ENCODE data around the gene DCD.
A peak's percentile ranks its signal among the peaks of the same experiment; 100 is the strongest.

The DCD gene

GRCh38 chr12:54602661-54603060 is 45.5 kb downstream of the DCD start:
- Histone ChIP-seq H3K9me3 (ENCODE audit: severe bottlenecking) (no peaks in the 10 kb centered on the region), H3K36me3 (ENCODE audit: low read depth) (no peaks in the 10 kb centered on the region), H3K4me1 (ENCODE audit: insufficient read depth, poor library complexity, severe bottlenecking) (no peaks in the 10 kb centered on the region), H3K27ac (ENCODE audit: poor library complexity, severe bottlenecking) (no peak overlapping the region), H3K4me3 (ENCODE audit: severe bottlenecking) (no peak overlapping the region), H3K27me3 (ENCODE audit: insufficient read depth, poor library complexity, severe bottlenecking) (no peaks in the 10 kb centered on the region)
- ATAC-seq (ENCODE audit: low read depth): no peak
- TF ChIP-seq CTCF (IDR thresholded peaks at IDR 0.05; ENCODE audit: poor library complexity, severe bottlenecking): no peak
- DNase-seq (ENCODE audit: low spot score): no peak

- Histone ChIP-seq H3K27me3 (ENCODE audit: insufficient read depth, poor library complexity, severe bottlenecking) (no peaks in the 10 kb centered on the region), H3K36me3 (ENCODE audit: low read depth) (no peaks in the 10 kb centered on the region), H3K4me1 (ENCODE audit: insufficient read depth, poor library complexity, severe bottlenecking) (no peaks in the 10 kb centered on the region), H3K4me3 (ENCODE audit: severe bottlenecking) (no peak overlapping the region), H3K9me3 (ENCODE audit: severe bottlenecking) (no peaks in the 10 kb centered on the region), H3K27ac (ENCODE audit: poor library complexity, severe bottlenecking) (no peak overlapping the region)
- no peak for DNase-seq (ENCODE audit: low spot score)
- peak; percentile 50; the same call in 1 of the 3 replicates for ATAC-seq (ENCODE audit: low read depth)
- no peak for TF ChIP-seq CTCF (IDR thresholded peaks at IDR 0.05; ENCODE audit: poor library complexity, severe bottlenecking)
Observed at GRCh38 chr12:54601841-54602240, 46.3 kb downstream of the DCD start.

GRCh38 chr12:54598970-54599369 is 49.2 kb downstream of the DCD start:
- no peak for DNase-seq (ENCODE audit: low spot score)
- no peak for ATAC-seq (ENCODE audit: low read depth)
- no peaks in the 10 kb centered on the region for H3K27me3 ChIP-seq (ENCODE audit: insufficient read depth, poor library complexity, severe bottlenecking)
- H3K27ac ChIP-seq (ENCODE audit: poor library complexity, severe bottlenecking): no peak overlapping the region
- no peak overlapping the region for H3K4me3 ChIP-seq (ENCODE audit: severe bottlenecking)
- H3K9me3 ChIP-seq (ENCODE audit: severe bottlenecking): no peaks in the 10 kb centered on the region
- H3K4me1 ChIP-seq (ENCODE audit: insufficient read depth, poor library complexity, severe bottlenecking): no peaks in the 10 kb centered on the region
- H3K36me3 ChIP-seq (ENCODE audit: low read depth): no peaks in the 10 kb centered on the region
- TF ChIP-seq CTCF (IDR thresholded peaks at IDR 0.05; ENCODE audit: poor library complexity, severe bottlenecking): no peak

GRCh38 chr12:54596526-54596946 is 51.6 kb downstream of the DCD start:
- peak; percentile 90 for TF ChIP-seq CTCF (IDR thresholded peaks at IDR 0.05; ENCODE audit: poor library complexity, severe bottlenecking)
- no peaks in the 10 kb centered on the region for H3K27me3 ChIP-seq (ENCODE audit: insufficient read depth, poor library complexity, severe bottlenecking)
- DNase-seq (ENCODE audit: low spot score): no peak

GRCh38 chr12:54595471-54595870 is 52.7 kb downstream of the DCD start:
- no peak for TF ChIP-seq CTCF (IDR thresholded peaks at IDR 0.05; ENCODE audit: poor library complexity, severe bottlenecking)
- Histone ChIP-seq H3K27me3 (ENCODE audit: insufficient read depth, poor library complexity, severe bottlenecking) (no peaks in the 10 kb centered on the region), H3K27ac (ENCODE audit: poor library complexity, severe bottlenecking) (no peak overlapping the region), H3K4me1 (ENCODE audit: insufficient read depth, poor library complexity, severe bottlenecking) (no peaks in the 10 kb centered on the region), H3K4me3 (ENCODE audit: severe bottlenecking) (no peak overlapping the region), H3K36me3 (ENCODE audit: low read depth) (no peaks in the 10 kb centered on the region), H3K9me3 (ENCODE audit: severe bottlenecking) (no peaks in the 10 kb centered on the region)
- DNase-seq (ENCODE audit: low spot score): no peak
- ATAC-seq (ENCODE audit: low read depth): no peak

More at GRCh38 chr12:54596526-54596946, 51.6 kb downstream of the DCD start:
- peak; percentile 76 for ATAC-seq (ENCODE audit: low read depth)
- Histone ChIP-seq H3K36me3 (ENCODE audit: low read depth) (no peaks in the 10 kb centered on the region), H3K4me3 (ENCODE audit: severe bottlenecking) (no peak overlapping the region), H3K9me3 (ENCODE audit: severe bottlenecking) (no peaks in the 10 kb centered on the region), H3K27ac (ENCODE audit: poor library complexity, severe bottlenecking) (no peak overlapping the region), H3K4me1 (ENCODE audit: insufficient read depth, poor library complexity, severe bottlenecking) (no peaks in the 10 kb centered on the region)

Data from RWPE2 (cell line).